KOPT-K1 (cell line): ENCODE results near the gene CYSRT1.

Experiments used
- H3K27ac ChIP-seq: fragments of 200-600 bp; sonication (generic); 2 replicates; pipeline ENCODE4 v1.5.1; 2016; ENCODE audit warnings: antibody characterized with exemption, mild to moderate bottlenecking, low read depth, low read length; ENCODE audit not compliant: poor library complexity, severe bottlenecking
- H3K36me3 ChIP-seq: fragments of 200-600 bp; sonication (generic); 2 replicates; pipeline ENCODE4 v1.5.1; 2017; ENCODE audit warnings: antibody characterized with exemption, mild to moderate bottlenecking, low read length, moderate library complexity; ENCODE audit not compliant: insufficient read depth
- H3K9me3 ChIP-seq: fragments of 200-600 bp; sonication (generic); 2 replicates; pipeline ENCODE4 v1.5.1; 2017; ENCODE audit warnings: antibody characterized with exemption, low read length, mild to moderate bottlenecking; ENCODE audit not compliant: insufficient read depth, poor library complexity, severe bottlenecking

The CYSRT1 gene

GRCh38 chr9:137195525-137196220 is 29.3 kb upstream of the CYSRT1 start:
- no peak overlapping the region for H3K27ac ChIP-seq
- H3K9me3 ChIP-seq, result no peaks in the 10 kb centered on the region
- peaks cover 12% of the 10 kb centered on the region; the same call in 1 of the 2 replicates for H3K36me3 ChIP-seq

GRCh38 chr9:137198051-137198901 is 26.7 kb upstream of the CYSRT1 start:
- H3K9me3 ChIP-seq, result no peaks in the 10 kb centered on the region
- H3K36me3 ChIP-seq, result no peaks in the 10 kb centered on the region
- H3K27ac ChIP-seq, result no peak overlapping the region

- Histone ChIP-seq H3K27ac (no peak overlapping the region), H3K9me3 (no peaks in the 10 kb centered on the region), H3K36me3 (no peaks in the 10 kb centered on the region)
Measured at GRCh38 chr9:137198902-137199283, 26.1 kb upstream of the CYSRT1 start.

GRCh38 chr9:137199411-137200121 is 25.4 kb upstream of the CYSRT1 start:
- Histone ChIP-seq H3K9me3 (no peaks in the 10 kb centered on the region), H3K36me3 (no peaks in the 10 kb centered on the region), H3K27ac (no peak overlapping the region)

- Histone ChIP-seq H3K36me3 (no peaks in the 10 kb centered on the region), H3K27ac (peak within 1 kb of the TSS; percentile 71), H3K9me3 (no peaks in the 10 kb centered on the region)
Measured at GRCh38 chr9:137200311-137201204, 24.4 kb upstream of the CYSRT1 start, which contains the start of gene TPRN. TPRN (minus strand) TSS chr9:137200741; CDS start chr9:137200711, 30 bp downstream.

GRCh38 chr9:137201205-137201868 is 23.6 kb upstream of the CYSRT1 start:
- H3K9me3 ChIP-seq, result no peaks in the 10 kb centered on the region
- H3K36me3 ChIP-seq, result no peaks in the 10 kb centered on the region
- H3K27ac ChIP-seq, result peak overlapping the region; percentile 71

GRCh38 chr9:137202966-137203365 is 22.0 kb upstream of the CYSRT1 start:
- no peak overlapping the region for H3K27ac ChIP-seq
- peaks cover 10% of the 10 kb centered on the region; the same call in 1 of the 2 replicates for H3K36me3 ChIP-seq
- no peaks in the 10 kb centered on the region for H3K9me3 ChIP-seq

- H3K27ac ChIP-seq, result peak overlapping the region; percentile 76
Measured at GRCh38 chr9:137204731-137205125, 20.2 kb upstream of the CYSRT1 start.

GRCh38 chr9:137205126-137206069 is 19.6 kb upstream of the CYSRT1 start, which contains the start of the genes NDOR1 and TMEM203:
NDOR1 (plus strand) TSS chr9:137205700; CDS start chr9:137205778, 78 bp downstream.
TMEM203 (minus strand) TSS chr9:137205648; CDS start chr9:137205414, 234 bp downstream.
- H3K27ac ChIP-seq, result peak within 1 kb of the TSS; percentile 76
- no peaks in the 10 kb centered on the region for H3K9me3 ChIP-seq

More at GRCh38 chr9:137204731-137205125, 20.2 kb upstream of the CYSRT1 start:
- H3K36me3 ChIP-seq, result peaks cover 25% of the 10 kb centered on the region
- H3K9me3 ChIP-seq, result no peaks in the 10 kb centered on the region

GRCh38 chr9:137206602-137207001 is 18.4 kb upstream of the CYSRT1 start:
- peak overlapping the region; percentile 76 for H3K27ac ChIP-seq
- H3K36me3 ChIP-seq, result peaks cover 42% of the 10 kb centered on the region
- no peaks in the 10 kb centered on the region for H3K9me3 ChIP-seq

More at GRCh38 chr9:137205126-137206069, 19.6 kb upstream of the CYSRT1 start, which contains the start of the genes NDOR1 and TMEM203:
- H3K36me3 ChIP-seq, result peaks cover 31% of the 10 kb centered on the region

- peaks cover 84% of the 10 kb centered on the region for H3K36me3 ChIP-seq
- H3K27ac ChIP-seq, result no peak overlapping the region
- H3K9me3 ChIP-seq, result no peaks in the 10 kb centered on the region
Measured at GRCh38 chr9:137211532-137211931, 13.4 kb upstream of the CYSRT1 start.

- peaks cover 86% of the 10 kb centered on the region for H3K36me3 ChIP-seq
- no peak overlapping the region for H3K27ac ChIP-seq
- H3K9me3 ChIP-seq, result no peaks in the 10 kb centered on the region
Measured at GRCh38 chr9:137212520-137212919, 12.5 kb upstream of the CYSRT1 start.
